Prostate gland (tissue), 2 donors: ENCODE measurements around the gene TMOD3. TPM values are rescaled to one million over a fixed set of nuclear protein-coding genes. Genes with fewer than 3 reads are reported as not detected.

Source experiments
- DNase-seq: peaks from one replicate; pipeline ENCODE4 v3.0.0-alpha.2; 2019; ENCODE audit warnings: low spot score
- H3K27ac ChIP-seq, 2 donors: fragments of 200-600 bp; sonication (generic); 2 replicates each; pipeline ENCODE4 v1.5.1; 2017 to 2019
- H3K27me3 ChIP-seq: fragments of 200-600 bp; sonication (generic); replicated peaks from 2 replicates; pipeline ENCODE4 v1.5.1; 2019; ENCODE audit not compliant: insufficient read depth
- H3K36me3 ChIP-seq, 2 donors: fragments of 200-600 bp; sonication (generic); 1 replicate in 1 of 2; 2 replicates in 1 of 2; pipeline versions ENCODE4 v1.5.1 to v1.8.1; 2017 to 2019
- H3K4me1 ChIP-seq: fragments of 200-600 bp; sonication (generic); replicated peaks from 2 replicates; pipeline ENCODE4 v1.5.1; 2019
- H3K4me3 ChIP-seq, 2 donors: fragments of 200-600 bp; sonication (generic); 2 replicates each; pipeline ENCODE4 v1.5.1; 2017 to 2019
- H3K9me3 ChIP-seq: fragments of 200-600 bp; sonication (generic); 2 replicates; pipeline ENCODE4 v1.5.1; 2017
- CTCF ChIP-seq, 4 experiments: fragments of 200-600 bp in 2 of 4; fragments of 450-650 bp in 2 of 4; sonication (generic) in 2 of 4; IDR thresholded peaks; 1 replicate in 3 of 4; 2 replicates in 1 of 4; pipeline ENCODE4 v1.5.1; 2016 to 2019; ENCODE audit warnings: antibody characterized with exemption in 4 of 4, mild to moderate bottlenecking in 2 of 4, moderate library complexity in 2 of 4
- POLR2A ChIP-seq: fragments of 450-650 bp; IDR thresholded peaks from one replicate; pipeline ENCODE4 v1.6.1; 2016; ENCODE audit warnings: antibody characterized with exemption, mild to moderate bottlenecking
- POLR2AphosphoS5 ChIP-seq: sonication (generic); formaldehyde crosslinking; IDR thresholded peaks from one replicate; pipeline ENCODE4 v1.6.1; 2017; ENCODE audit warnings: antibody characterized with exemption
- WGBS: methylation state at CpG from one replicate; pipeline ENCODE4 v1.1.5; 2018; 5-methylcytosine and 5-hydroxymethylcytosine counted together
- intact Hi-C: fragments of 100-400 bp; cut with DNase I; formaldehyde crosslinking; loops from one replicate; pipeline ENCODE4 v1.14.2; 2022
- total RNA-seq, 2 donors: library from RNA; depleted of rRNA; stranded (reverse); fragments of >200 nt; gene quantifications; one replicate each; pipeline ENCODE4 v1.1.0, GENCODE V29; 2016

The TMOD3 gene
- total RNA-seq, 2 donors from 2014 or later, result 17.2 to 19.6 TPM

- H3K36me3 ChIP-seq, result no peaks in the 10 kb centered on the region
- no peak for TF ChIP-seq POLR2A
- no peak for TF ChIP-seq CTCF (IDR thresholded peaks at IDR 0.05)
- TF ChIP-seq POLR2AphosphoS5, result no peak
- H3K4me3 ChIP-seq, result no peak overlapping the region
- no peak for DNase-seq
- no peaks in the 10 kb centered on the region for H3K27me3 ChIP-seq
- H3K27ac ChIP-seq, result no peak overlapping the region
- no peaks in the 10 kb centered on the region for H3K4me1 ChIP-seq
- WGBS, result 76% methylated on average over 3 of the region's 3 CpGs
- H3K9me3 ChIP-seq, result no peaks in the 10 kb centered on the region
- intact Hi-C loops, result no loop called here
Measured at GRCh38 chr15:51849860-51850259, 20.4 kb downstream of the TMOD3 start.

GRCh38 chr15:51853998-51854397, 24.5 kb downstream of the TMOD3 start:
- H3K4me1 ChIP-seq, result no peaks in the 10 kb centered on the region
- intact Hi-C loops, result no loop called here
- no peaks in the 10 kb centered on the region for H3K27me3 ChIP-seq
- no peaks in the 10 kb centered on the region for H3K9me3 ChIP-seq
- no peak overlapping the region for H3K27ac ChIP-seq
- no peaks in the 10 kb centered on the region for H3K36me3 ChIP-seq
- no peak overlapping the region for H3K4me3 ChIP-seq
- WGBS, result 80% methylated on average over 2 of the region's 2 CpGs
- TF ChIP-seq POLR2AphosphoS5, result no peak
- no peak for TF ChIP-seq POLR2A
- TF ChIP-seq CTCF (IDR thresholded peaks at IDR 0.05), result no peak
- no peak for DNase-seq

- WGBS, result 93% methylated on average over 1 of the region's 1 CpG
Measured at GRCh38 chr15:51855612-51856011, 26.2 kb downstream of the TMOD3 start.

GRCh38 chr15:51856714-51857380, 27.4 kb downstream of the TMOD3 start:
- TF ChIP-seq CTCF (IDR thresholded peaks at IDR 0.05), result no peak
- no peak for TF ChIP-seq POLR2AphosphoS5
- TF ChIP-seq POLR2A, result no peak
- intact Hi-C loops, result no loop called here
- no peaks in the 10 kb centered on the region for H3K27me3 ChIP-seq
- 90% methylated on average over 5 of the region's 5 CpGs for WGBS
- no peak overlapping the region for H3K4me3 ChIP-seq
- no peaks in the 10 kb centered on the region for H3K9me3 ChIP-seq
- H3K36me3 ChIP-seq, result no peaks in the 10 kb centered on the region
- no peak for DNase-seq
- H3K27ac ChIP-seq, result no peak overlapping the region
- no peaks in the 10 kb centered on the region for H3K4me1 ChIP-seq

More at GRCh38 chr15:51855612-51856011, 26.2 kb downstream of the TMOD3 start:
- no peaks in the 10 kb centered on the region for H3K9me3 ChIP-seq
- H3K4me3 ChIP-seq, result no peak overlapping the region
- H3K4me1 ChIP-seq, result no peaks in the 10 kb centered on the region
- no peak overlapping the region for H3K27ac ChIP-seq
- no peaks in the 10 kb centered on the region for H3K27me3 ChIP-seq
- TF ChIP-seq POLR2AphosphoS5, result no peak
- no peak for TF ChIP-seq POLR2A
- no peak for TF ChIP-seq CTCF (IDR thresholded peaks at IDR 0.05)
- intact Hi-C loops, result no loop called here
- DNase-seq, result no peak
- no peaks in the 10 kb centered on the region for H3K36me3 ChIP-seq
